ENCODE measurements around the gene WWTR1.

Gene WWTR1

DNA sequence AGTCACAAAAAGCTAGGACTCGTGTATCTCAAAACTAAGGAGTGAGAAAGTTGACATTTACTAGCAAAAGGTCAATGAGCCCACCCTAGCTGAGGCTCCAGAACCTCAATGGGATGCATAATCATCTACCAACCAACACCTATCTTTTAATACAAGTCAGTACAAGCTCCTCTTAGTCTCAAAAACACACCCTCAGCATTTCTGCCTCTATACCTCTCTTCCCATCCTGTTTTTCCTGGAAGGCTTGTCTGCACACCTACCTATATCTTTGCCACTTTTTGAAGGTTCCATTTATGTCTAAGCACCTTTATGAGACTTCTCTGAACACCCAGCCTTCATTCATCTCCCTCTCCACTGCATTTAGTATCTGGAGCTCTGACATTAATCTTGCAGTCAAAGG is 10.0 kb downstream of the WWTR1 start:
- H3K79me2 ChIP-seq (ENCODE audit: insufficient read depth, low read length), result no peaks in the 10 kb centered on the region
- H3K4me1 ChIP-seq (ENCODE audit: insufficient read depth, low read length, severe bottlenecking), result no peaks in the 10 kb centered on the region
- no peaks in the 10 kb centered on the region for H3F3A ChIP-seq (ENCODE audit: insufficient read depth, low read length)
- H2AFZ ChIP-seq (ENCODE audit: low read length), result no peak overlapping the region
- TF ChIP-seq, protein P1, sequence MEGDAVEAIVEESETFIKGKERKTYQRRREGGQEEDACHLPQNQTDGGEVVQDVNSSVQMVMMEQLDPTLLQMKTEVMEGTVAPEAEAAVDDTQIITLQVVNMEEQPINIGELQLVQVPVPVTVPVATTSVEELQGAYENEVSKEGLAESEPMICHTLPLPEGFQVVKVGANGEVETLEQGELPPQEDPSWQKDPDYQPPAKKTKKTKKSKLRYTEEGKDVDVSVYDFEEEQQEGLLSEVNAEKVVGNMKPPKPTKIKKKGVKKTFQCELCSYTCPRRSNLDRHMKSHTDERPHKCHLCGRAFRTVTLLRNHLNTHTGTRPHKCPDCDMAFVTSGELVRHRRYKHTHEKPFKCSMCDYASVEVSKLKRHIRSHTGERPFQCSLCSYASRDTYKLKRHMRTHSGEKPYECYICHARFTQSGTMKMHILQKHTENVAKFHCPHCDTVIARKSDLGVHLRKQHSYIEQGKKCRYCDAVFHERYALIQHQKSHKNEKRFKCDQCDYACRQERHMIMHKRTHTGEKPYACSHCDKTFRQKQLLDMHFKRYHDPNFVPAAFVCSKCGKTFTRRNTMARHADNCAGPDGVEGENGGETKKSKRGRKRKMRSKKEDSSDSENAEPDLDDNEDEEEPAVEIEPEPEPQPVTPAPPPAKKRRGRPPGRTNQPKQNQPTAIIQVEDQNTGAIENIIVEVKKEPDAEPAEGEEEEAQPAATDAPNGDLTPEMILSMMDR (IDR thresholded peaks at IDR 0.05; ENCODE audit: low read length), result no peak
- no peak for TF ChIP-seq EZH2 (IDR thresholded peaks at IDR 0.05; ENCODE audit: borderline replicate concordance, low read length)
- no peaks in the 10 kb centered on the region for H3K27me3 ChIP-seq (ENCODE audit: insufficient read depth, low read length)
- H3K27ac ChIP-seq (ENCODE audit: low read depth, low read length, poor library complexity, severe bottlenecking), result no peak overlapping the region
- H3K4me3 ChIP-seq (ENCODE audit: low read depth, low read length, poor library complexity, severe bottlenecking), result no peak overlapping the region
- H4K20me1 ChIP-seq (ENCODE audit: insufficient read depth, low read length), result no peaks in the 10 kb centered on the region
- no peaks in the 10 kb centered on the region for H3K9me3 ChIP-seq (ENCODE audit: low read length)
- no peaks in the 10 kb centered on the region for H3K36me3 ChIP-seq (ENCODE audit: insufficient read depth, low read length)
- no peak overlapping the region for H3K4me2 ChIP-seq (ENCODE audit: low read length)
- no peaks in the 10 kb centered on the region for H3K9me2 ChIP-seq (ENCODE audit: low read depth, low read length)
- H3K9ac ChIP-seq (ENCODE audit: low read length), result no peak overlapping the region

DNA sequence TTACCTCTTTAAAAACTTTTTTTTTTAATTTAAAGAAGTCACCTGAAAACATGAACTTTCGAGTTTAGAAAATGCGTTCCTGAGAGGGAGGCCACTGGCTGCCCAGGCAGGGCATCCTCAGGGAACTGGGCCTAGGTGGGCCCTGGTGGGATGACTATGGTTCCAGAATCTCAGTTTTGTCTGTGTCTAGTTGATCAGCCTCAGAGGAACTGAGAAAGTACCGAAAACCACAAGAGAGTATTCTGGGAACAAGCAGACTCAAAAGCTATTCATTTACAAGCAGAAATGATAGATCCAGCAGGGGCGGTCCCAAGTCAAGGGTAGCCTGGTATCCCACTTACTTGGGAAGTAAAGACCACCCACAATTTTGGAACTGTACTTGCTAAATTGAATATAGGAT is 10.5 kb downstream of the WWTR1 start:
- no peaks in the 10 kb centered on the region for H3K27me3 ChIP-seq (ENCODE audit: insufficient read depth, low read length)
- no peak overlapping the region for H2AFZ ChIP-seq (ENCODE audit: low read length)
- no peaks in the 10 kb centered on the region for H3K36me3 ChIP-seq (ENCODE audit: insufficient read depth, low read length)
- H3K4me2 ChIP-seq (ENCODE audit: low read length), result no peak overlapping the region
- H3K4me3 ChIP-seq (ENCODE audit: low read depth, low read length, poor library complexity, severe bottlenecking), result no peak overlapping the region
- no peak overlapping the region for H3K9ac ChIP-seq (ENCODE audit: low read length)
- no peaks in the 10 kb centered on the region for H3K9me2 ChIP-seq (ENCODE audit: low read depth, low read length)
- H4K20me1 ChIP-seq (ENCODE audit: insufficient read depth, low read length), result no peaks in the 10 kb centered on the region
- no peaks in the 10 kb centered on the region for H3F3A ChIP-seq (ENCODE audit: insufficient read depth, low read length)
- no peaks in the 10 kb centered on the region for H3K4me1 ChIP-seq (ENCODE audit: insufficient read depth, low read length, severe bottlenecking)
- no peaks in the 10 kb centered on the region for H3K9me3 ChIP-seq (ENCODE audit: low read length)
- TF ChIP-seq, protein P1 (IDR thresholded peaks at IDR 0.05; ENCODE audit: low read length), result no peak
- no peak for TF ChIP-seq EZH2 (IDR thresholded peaks at IDR 0.05; ENCODE audit: borderline replicate concordance, low read length)
- H3K27ac ChIP-seq (ENCODE audit: low read depth, low read length, poor library complexity, severe bottlenecking), result no peak overlapping the region
- no peaks in the 10 kb centered on the region for H3K79me2 ChIP-seq (ENCODE audit: insufficient read depth, low read length)

DNA sequence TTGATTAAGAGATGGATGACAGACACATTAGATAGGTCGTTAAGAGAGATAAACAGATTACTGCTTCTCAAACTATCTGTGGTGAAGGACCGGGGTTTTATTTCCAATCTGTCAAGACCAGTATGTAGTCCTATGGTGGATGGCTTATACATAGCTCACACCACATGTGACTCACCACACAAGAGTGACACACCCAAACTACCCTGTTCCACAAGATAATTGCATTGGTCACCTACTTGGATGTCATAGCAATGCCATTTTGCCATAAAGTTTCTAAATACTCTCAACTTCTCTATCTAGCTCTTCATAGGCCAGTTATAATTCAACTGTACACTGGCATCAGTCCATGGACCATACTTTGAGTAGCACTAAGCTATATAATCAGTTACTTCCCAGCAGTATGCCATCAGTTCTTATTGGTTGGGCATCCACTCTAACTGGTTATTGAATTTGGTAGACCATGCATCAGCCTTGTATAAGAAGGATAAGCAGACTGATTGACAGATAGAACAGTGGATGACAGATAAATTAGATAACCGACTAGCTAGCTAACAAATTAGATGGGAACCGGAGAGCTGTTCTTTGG is 11.6 kb downstream of the WWTR1 start:
- no peaks in the 10 kb centered on the region for H3K36me3 ChIP-seq (ENCODE audit: insufficient read depth, low read length)
- TF ChIP-seq, protein P1 (IDR thresholded peaks at IDR 0.05; ENCODE audit: low read length), result no peak
- no peak for TF ChIP-seq EZH2 (IDR thresholded peaks at IDR 0.05; ENCODE audit: borderline replicate concordance, low read length)
- no peaks in the 10 kb centered on the region for H3K9me2 ChIP-seq (ENCODE audit: low read depth, low read length)
- no peaks in the 10 kb centered on the region for H3K27me3 ChIP-seq (ENCODE audit: insufficient read depth, low read length)
- H3K79me2 ChIP-seq (ENCODE audit: insufficient read depth, low read length), result no peaks in the 10 kb centered on the region
- H3K27ac ChIP-seq (ENCODE audit: low read depth, low read length, poor library complexity, severe bottlenecking), result no peak overlapping the region
- no peaks in the 10 kb centered on the region for H3F3A ChIP-seq (ENCODE audit: insufficient read depth, low read length)
- H3K4me1 ChIP-seq (ENCODE audit: insufficient read depth, low read length, severe bottlenecking), result no peaks in the 10 kb centered on the region
- H2AFZ ChIP-seq (ENCODE audit: low read length), result no peak overlapping the region
- H3K9ac ChIP-seq (ENCODE audit: low read length), result no peak overlapping the region
- H3K9me3 ChIP-seq (ENCODE audit: low read length), result no peaks in the 10 kb centered on the region
- H3K4me2 ChIP-seq (ENCODE audit: low read length), result no peak overlapping the region
- no peaks in the 10 kb centered on the region for H4K20me1 ChIP-seq (ENCODE audit: insufficient read depth, low read length)
- no peak overlapping the region for H3K4me3 ChIP-seq (ENCODE audit: low read depth, low read length, poor library complexity, severe bottlenecking)

Measured in OCI-LY1 (cell line).